ENCODE results near the gene STPG3.

- TF ChIP-seq CTCF (conservative IDR thresholded peaks at IDR 0.05; ENCODE audit: low read depth, low read length): no peak
- TF ChIP-seq, protein P1, sequence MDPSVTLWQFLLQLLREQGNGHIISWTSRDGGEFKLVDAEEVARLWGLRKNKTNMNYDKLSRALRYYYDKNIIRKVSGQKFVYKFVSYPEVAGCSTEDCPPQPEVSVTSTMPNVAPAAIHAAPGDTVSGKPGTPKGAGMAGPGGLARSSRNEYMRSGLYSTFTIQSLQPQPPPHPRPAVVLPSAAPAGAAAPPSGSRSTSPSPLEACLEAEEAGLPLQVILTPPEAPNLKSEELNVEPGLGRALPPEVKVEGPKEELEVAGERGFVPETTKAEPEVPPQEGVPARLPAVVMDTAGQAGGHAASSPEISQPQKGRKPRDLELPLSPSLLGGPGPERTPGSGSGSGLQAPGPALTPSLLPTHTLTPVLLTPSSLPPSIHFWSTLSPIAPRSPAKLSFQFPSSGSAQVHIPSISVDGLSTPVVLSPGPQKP (IDR thresholded peaks at IDR 0.05; ENCODE audit: borderline replicate concordance, low read depth, low read length): no peak
Observed at GRCh38 chr9:137221506-137222111, 29.5 kb upstream of the STPG3 start.

Data from IMR-90 (cell line).